Astrocyte (in vitro differentiated cells and primary cell): ENCODE results near the gene FGD5. TPM values are rescaled to one million over a fixed set of nuclear protein-coding genes. Genes with fewer than 3 reads are reported as not detected.

Experiments used
- DNase-seq: peaks from one replicate; pipeline ENCODE4 v3.0.0-alpha.2; 2010; ENCODE audit warnings: low read depth
- FAIRE-seq: peaks from 2 replicates; lab custom pipeline; 2011; peaks lifted over from hg19 to GRCh38; lab: Jason Lieb, UNC
- H2AFZ ChIP-seq: 2 replicates; pipeline ENCODE4 v1.6.0; 2012; ENCODE audit warnings: low read depth, low read length, inconsistent platforms
- H3K27ac ChIP-seq: 2 replicates; pipeline ENCODE4 v1.5.1; 2011; ENCODE audit warnings: low read depth, low read length, inconsistent platforms
- H3K27me3 ChIP-seq: 2 replicates; pipeline ENCODE4 v1.6.0; 2011; ENCODE audit warnings: low read length, inconsistent platforms; ENCODE audit not compliant: insufficient read depth
- H3K36me3 ChIP-seq: 2 replicates; pipeline ENCODE4 v1.5.1; 2011; ENCODE audit warnings: low read length, inconsistent platforms; ENCODE audit not compliant: insufficient read depth
- H3K4me1 ChIP-seq: 2 replicates; pipeline ENCODE4 v1.5.1; 2011; ENCODE audit warnings: low read length, inconsistent platforms; ENCODE audit not compliant: insufficient read depth
- H3K4me2 ChIP-seq: 2 replicates; pipeline ENCODE4 v1.6.0; 2012; ENCODE audit warnings: low read length, inconsistent platforms
- H3K4me3 ChIP-seq: 2 replicates; pipeline ENCODE4 v1.5.1; 2011; ENCODE audit warnings: low read depth, mild to moderate bottlenecking, low read length, inconsistent platforms; ENCODE audit not compliant: insufficient read depth
- H3K79me2 ChIP-seq: 2 replicates; pipeline ENCODE4 v1.6.0; 2012; ENCODE audit warnings: mild to moderate bottlenecking, low read length, inconsistent platforms; ENCODE audit not compliant: insufficient read depth
- H3K9ac ChIP-seq: 2 replicates; pipeline ENCODE4 v1.6.0; 2012; ENCODE audit warnings: mild to moderate bottlenecking, low read length, inconsistent platforms
- H3K9me3 ChIP-seq: 2 replicates; pipeline ENCODE4 v1.5.1; 2012; ENCODE audit warnings: low read depth, mild to moderate bottlenecking, low read length, inconsistent platforms; ENCODE audit not compliant: insufficient read depth
- H4K20me1 ChIP-seq: 2 replicates; pipeline ENCODE4 v1.6.0; 2012; ENCODE audit warnings: low read length, inconsistent platforms; ENCODE audit not compliant: insufficient read depth
- H3K27ac Mint-ChIP-seq: one replicate; pipeline ENCODE4 v1.8.0; 2021; ENCODE audit warnings: mild to moderate bottlenecking, mixed read lengths; ENCODE audit not compliant: unreplicated experiment
- H3K27me3 Mint-ChIP-seq: one replicate; pipeline ENCODE4 v1.8.0; 2021; ENCODE audit warnings: low read depth, mixed read lengths; ENCODE audit not compliant: unreplicated experiment
- H3K36me3 Mint-ChIP-seq: one replicate; pipeline ENCODE4 v1.8.0; 2021; ENCODE audit warnings: low read depth, mixed read lengths; ENCODE audit not compliant: unreplicated experiment
- H3K4me1 Mint-ChIP-seq: one replicate; pipeline ENCODE4 v1.8.0; 2021; ENCODE audit warnings: low read depth, mixed read lengths; ENCODE audit not compliant: unreplicated experiment
- H3K4me3 Mint-ChIP-seq: one replicate; pipeline ENCODE4 v1.8.0; 2021; ENCODE audit warnings: mild to moderate bottlenecking, moderate library complexity, mixed read lengths; ENCODE audit not compliant: unreplicated experiment
- H3K9me3 Mint-ChIP-seq: one replicate; pipeline ENCODE4 v1.8.0; 2021; ENCODE audit warnings: mild to moderate bottlenecking, mixed read lengths; ENCODE audit not compliant: unreplicated experiment
- EZH2 ChIP-seq: IDR thresholded peaks from 2 replicates; pipeline ENCODE4 v1.6.1; 2012; ENCODE audit warnings: mild to moderate bottlenecking, low read length, inconsistent platforms; ENCODE audit not compliant: insufficient read depth
- total RNA-seq: library from RNA; stranded (reverse); gene quantifications from 2 replicates; pipeline ENCODE4 v1.2.1, GENCODE V29; 2021
- TF ChIP-seq, protein P1 (sequence below): IDR thresholded peaks from 2 replicates; pipeline ENCODE4 v1.5.1; 2011; ENCODE audit warnings: low read depth, mild to moderate bottlenecking, inconsistent platforms, low read length, moderate library complexity; ENCODE audit not compliant: insufficient read depth

FGD5 gene
- total RNA-seq, 1 donor from 2014 or later, result 2.0 TPM

GRCh38 chr3:14820156-14820555, 1.4 kb downstream of the FGD5 start:
- Mint-ChIP-seq H3K4me3 (no peak overlapping the region), H3K27ac (no peak overlapping the region), H3K9me3 (peaks cover 6% of the 10 kb centered on the region), H3K36me3 (peaks cover 13% of the 10 kb centered on the region), H3K4me1 (no peaks in the 10 kb centered on the region), H3K27me3 (peaks cover 80% of the 10 kb centered on the region)
- H3K4me2 ChIP-seq, result no peak overlapping the region
- H3K9ac ChIP-seq, result no peak overlapping the region
- no peaks in the 10 kb centered on the region for H3K79me2 ChIP-seq
- FAIRE-seq (no peak), DNase-seq (no peak)
- peaks cover 31% of the 10 kb centered on the region for H3K27me3 ChIP-seq
- H2AFZ ChIP-seq, result no peak overlapping the region
- H3K9me3 ChIP-seq, result no peaks in the 10 kb centered on the region
- TF ChIP-seq EZH2, result no peak
- TF ChIP-seq, protein P1, sequence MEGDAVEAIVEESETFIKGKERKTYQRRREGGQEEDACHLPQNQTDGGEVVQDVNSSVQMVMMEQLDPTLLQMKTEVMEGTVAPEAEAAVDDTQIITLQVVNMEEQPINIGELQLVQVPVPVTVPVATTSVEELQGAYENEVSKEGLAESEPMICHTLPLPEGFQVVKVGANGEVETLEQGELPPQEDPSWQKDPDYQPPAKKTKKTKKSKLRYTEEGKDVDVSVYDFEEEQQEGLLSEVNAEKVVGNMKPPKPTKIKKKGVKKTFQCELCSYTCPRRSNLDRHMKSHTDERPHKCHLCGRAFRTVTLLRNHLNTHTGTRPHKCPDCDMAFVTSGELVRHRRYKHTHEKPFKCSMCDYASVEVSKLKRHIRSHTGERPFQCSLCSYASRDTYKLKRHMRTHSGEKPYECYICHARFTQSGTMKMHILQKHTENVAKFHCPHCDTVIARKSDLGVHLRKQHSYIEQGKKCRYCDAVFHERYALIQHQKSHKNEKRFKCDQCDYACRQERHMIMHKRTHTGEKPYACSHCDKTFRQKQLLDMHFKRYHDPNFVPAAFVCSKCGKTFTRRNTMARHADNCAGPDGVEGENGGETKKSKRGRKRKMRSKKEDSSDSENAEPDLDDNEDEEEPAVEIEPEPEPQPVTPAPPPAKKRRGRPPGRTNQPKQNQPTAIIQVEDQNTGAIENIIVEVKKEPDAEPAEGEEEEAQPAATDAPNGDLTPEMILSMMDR, result no peak
- H4K20me1 ChIP-seq, result no peaks in the 10 kb centered on the region
- no peaks in the 10 kb centered on the region for H3K36me3 ChIP-seq
- no peaks in the 10 kb centered on the region for H3K4me1 ChIP-seq
- H3K4me3 ChIP-seq, result no peak overlapping the region
- H3K27ac ChIP-seq, result no peak overlapping the region

GRCh38 chr3:14821151-14821550, 2.4 kb downstream of the FGD5 start:
- Mint-ChIP-seq H3K4me3 (no peak overlapping the region), H3K27ac (no peak overlapping the region), H3K9me3 (peaks cover 6% of the 10 kb centered on the region), H3K27me3 (peaks cover 74% of the 10 kb centered on the region), H3K4me1 (no peaks in the 10 kb centered on the region), H3K36me3 (peaks cover 13% of the 10 kb centered on the region)
- Histone ChIP-seq H3K36me3 (no peaks in the 10 kb centered on the region), H3K4me3 (no peak overlapping the region), H3K79me2 (no peaks in the 10 kb centered on the region), H3K27me3 (peaks cover 33% of the 10 kb centered on the region), H3K9ac (no peak overlapping the region), H3K9me3 (no peaks in the 10 kb centered on the region), H3K4me2 (no peak overlapping the region), H3K27ac (no peak overlapping the region), H3K4me1 (no peaks in the 10 kb centered on the region), H2AFZ (no peak overlapping the region), H4K20me1 (no peaks in the 10 kb centered on the region)
- TF ChIP-seq EZH2, result no peak
- TF ChIP-seq, protein P1, result no peak
- DNase-seq (no peak), FAIRE-seq (no peak)

- H4K20me1 ChIP-seq, result no peaks in the 10 kb centered on the region
- DNase-seq (no peak), FAIRE-seq (no peak)
- Mint-ChIP-seq H3K36me3 (peaks cover 13% of the 10 kb centered on the region), H3K4me3 (no peak overlapping the region), H3K4me1 (no peaks in the 10 kb centered on the region), H3K9me3 (peaks cover 6% of the 10 kb centered on the region), H3K27ac (no peak overlapping the region), H3K27me3 (peaks cover 75% of the 10 kb centered on the region)
- peaks cover 33% of the 10 kb centered on the region for H3K27me3 ChIP-seq
- H3K4me2 ChIP-seq, result no peak overlapping the region
- no peaks in the 10 kb centered on the region for H3K79me2 ChIP-seq
- no peak overlapping the region for H3K27ac ChIP-seq
- no peaks in the 10 kb centered on the region for H3K4me1 ChIP-seq
- H3K9ac ChIP-seq, result no peak overlapping the region
- TF ChIP-seq, protein P1, result no peak
- no peak for TF ChIP-seq EZH2
- no peak overlapping the region for H3K4me3 ChIP-seq
- no peak overlapping the region for H2AFZ ChIP-seq
- H3K36me3 ChIP-seq, result no peaks in the 10 kb centered on the region
- no peaks in the 10 kb centered on the region for H3K9me3 ChIP-seq
Measured at GRCh38 chr3:14822134-14822533, 3.4 kb downstream of the FGD5 start.
